Neural progenitor cell (in vitro differentiated cells): ENCODE results near the gene IPCEF1.

Source experiments
- CTCF ChIP-seq: fragments of 200-600 bp; sonication (generic); IDR thresholded peaks from 2 replicates; pipeline ENCODE4 v1.5.1; 2017; ENCODE audit warnings: antibody characterized with exemption, mild to moderate bottlenecking
- EZH2phosphoT487 ChIP-seq: fragments of 200-600 bp; sonication (generic); IDR thresholded peaks from 2 replicates; pipeline ENCODE4 v1.6.1; 2017; ENCODE audit warnings: antibody characterized with exemption

DNA sequence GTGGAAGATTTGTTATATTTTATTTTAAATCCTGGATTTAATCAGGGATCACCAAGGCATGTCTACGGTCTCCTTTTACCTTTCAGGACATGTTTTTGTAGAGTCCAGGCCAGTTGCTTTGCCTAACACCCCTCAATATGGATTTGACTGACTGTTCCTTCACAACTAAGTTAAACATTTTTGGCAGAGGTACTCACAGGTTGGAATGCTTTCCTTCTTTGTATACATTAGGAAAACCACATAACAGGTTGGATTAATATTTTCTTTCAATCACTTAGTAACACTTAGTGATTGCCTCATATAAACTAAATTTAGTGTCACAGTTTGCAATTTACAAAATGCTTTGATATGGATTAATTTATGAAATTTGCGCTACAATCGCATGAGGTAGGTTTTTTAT lies 64.5 kb downstream of the IPCEF1 start:
- TF ChIP-seq CTCF (no peak), EZH2phosphoT487 (no peak)
